Gastrocnemius medialis (tissue), 4 donors: ENCODE data around the gene CKAP2. TPM values are rescaled to one million over a fixed set of nuclear protein-coding genes. Genes with fewer than 3 reads are reported as not detected.

Source experiments
- ATAC-seq, 2 donors: fragments of 150-250 bp; one replicate each; pipeline ENCODE4 v1.9.1; 2016
- DNase-seq, 2 donors: peaks; one replicate each; pipeline ENCODE4 v3.0.0-alpha.2; 2019
- H3K27ac ChIP-seq, 4 donors: fragments of 200-600 bp; sonication (generic); 1 replicate in 1 of 4; 2 replicates in 3 of 4; pipeline ENCODE4 v1.5.1; 2016 to 2018; ENCODE audit warnings: mild to moderate bottlenecking in 2 of 4, moderate library complexity in 1 of 4
- H3K27me3 ChIP-seq, 3 donors: fragments of 200-600 bp; sonication (generic) in 2 of 3; 1 replicate in 1 of 3; 2 replicates in 2 of 3; pipeline versions ENCODE4 v1.5.1 to v1.6.0; 2016 to 2019; ENCODE audit warnings: mild to moderate bottlenecking in 1 of 3, moderate library complexity in 1 of 3
- H3K36me3 ChIP-seq, 2 donors: fragments of 200-600 bp; sonication (generic) in 1 of 2; one replicate each; pipeline ENCODE4 v1.5.1; 2017 to 2018
- H3K4me1 ChIP-seq, 2 donors: fragments of 200-600 bp; sonication (generic) in 1 of 2; one replicate each; pipeline ENCODE4 v1.5.1; 2016 to 2017; ENCODE audit warnings: mild to moderate bottlenecking in 2 of 2
- H3K4me3 ChIP-seq, 4 donors: fragments of 200-600 bp; sonication (generic) in 3 of 4; 1 replicate in 1 of 4; 2 replicates in 3 of 4; pipeline ENCODE4 v1.5.1; 2016 to 2019; ENCODE audit warnings: mild to moderate bottlenecking in 2 of 4
- H3K9me3 ChIP-seq, 3 donors: fragments of 200-600 bp; sonication (generic) in 2 of 3; 1 replicate in 1 of 3; 2 replicates in 2 of 3; pipeline ENCODE4 v1.5.1; 2016 to 2019
- CTCF ChIP-seq, 5 experiments: fragments of 450-650 bp in 3 of 5; fragments of 200-600 bp in 2 of 5; sonication (generic) in 2 of 5; IDR thresholded peaks in 4 of 5; conservative IDR thresholded peaks in 1 of 5; 1 replicate in 4 of 5; 2 replicates in 1 of 5; pipeline ENCODE4 v1.5.1; 2016 to 2019; ENCODE audit warnings: antibody characterized with exemption in 5 of 5, mild to moderate bottlenecking in 3 of 5, moderate library complexity in 3 of 5
- POLR2A ChIP-seq, 2 donors: fragments of 450-650 bp; IDR thresholded peaks; one replicate each; pipeline ENCODE4 v1.6.1; 2017; ENCODE audit warnings: antibody characterized with exemption in 2 of 2, mild to moderate bottlenecking in 2 of 2, moderate library complexity in 2 of 2
- in situ Hi-C, 4 donors: fragments of 200-750 bp; cut with MboI; loops; one replicate each; pipeline versions ENCODE4 v1.15.0 to v1.8.0; 2017; ENCODE audit warnings: low sequenced_read_pairs in 4 of 4
- intact Hi-C: fragments of 100-400 bp; cut with DNase I; formaldehyde crosslinking; loops from one replicate; pipeline ENCODE4 v1.15.1; 2023; ENCODE audit warnings: low total_unique reads
- total RNA-seq, 4 donors: library from RNA; depleted of rRNA; stranded (reverse); fragments of >200 nt; gene quantifications; one replicate each; pipeline versions ENCODE4 v1.1.0 to v1.2.3, GENCODE V29; 2016

The CKAP2 gene
- total RNA-seq, 4 donors from 2014 or later: 3.6 to 5.0 (median 4.9) TPM

- TF ChIP-seq CTCF (IDR thresholded peaks at IDR 0.05 in 4 of 5, conservative IDR thresholded peaks at IDR 0.05 in 1 of 5) (peak in 1 of 5 experiments; percentile 15), POLR2A (IDR thresholded peaks at IDR 0.05) (no peak)
- no peak for DNase-seq
- Histone ChIP-seq H3K9me3 (no peaks in the 10 kb centered on the region), H3K36me3 (no peaks in the 10 kb centered on the region), H3K4me1 (peaks cover 25 to 28% of the 10 kb centered on the region in 2 donors), H3K4me3 (peak overlapping the region in 3 of 4 donors; percentile 26 to 88 (median 69)), H3K27ac (peak overlapping the region; percentile 85 to 97 (median 91)), H3K27me3 (no peaks in the 10 kb centered on the region)
- in situ Hi-C loops (loop anchor here in 2 of 4 donors (10.0 to 25.0 kb wide), 3 partner anchors 212 to 636 kb away; partner anchors contain the start of genes ALG11 (in 2 of the 2), ATP7B (in 2 of the 2), UTP14C (in 2 of the 2) and SUGT1 (in 1 of the 2)), intact Hi-C loops (loop anchor here (1.0 to 10.0 kb wide), 6 partner anchors 202 to 996 kb away; partner anchors contain the start of genes ALG11, ATP7B, DHRS12 and INTS6)
- ATAC-seq: no peak
Measured at GRCh38 chr13:52450793-52451116, 4.5 kb upstream of the CKAP2 start.

- ATAC-seq (no peak), DNase-seq (no peak)
- peaks cover 29 to 30% of the 10 kb centered on the region in 2 donors for H3K4me1 ChIP-seq
- intact Hi-C loops: loop anchor here (5.0 to 10.0 kb wide), 5 partner anchors 201 to 996 kb away; partner anchors contain the start of genes ALG11, ATP7B, DHRS12 and INTS6
- no peaks in the 10 kb centered on the region for H3K36me3 ChIP-seq
- in situ Hi-C loops: loop anchor here in 2 of 4 donors (10.0 to 25.0 kb wide), 3 partner anchors 211 to 636 kb away; partner anchors contain the start of genes ALG11 (in 2 of the 2), ATP7B (in 2 of the 2), UTP14C (in 2 of the 2) and SUGT1 (in 1 of the 2)
- H3K27ac ChIP-seq: peak overlapping the region; percentile 85 to 97 (median 91)
- H3K27me3 ChIP-seq: no peaks in the 10 kb centered on the region
- no peaks in the 10 kb centered on the region for H3K9me3 ChIP-seq
- no peak for TF ChIP-seq POLR2A (IDR thresholded peaks at IDR 0.05)
- no peak for TF ChIP-seq CTCF (IDR thresholded peaks at IDR 0.05 in 4 of 5, conservative IDR thresholded peaks at IDR 0.05 in 1 of 5)
- H3K4me3 ChIP-seq: peak overlapping the region in 1 of 4 donors; percentile 69
Measured at GRCh38 chr13:52451135-52451804, 4.0 kb upstream of the CKAP2 start.

GRCh38 chr13:52452470-52452869, 2.8 kb upstream of the CKAP2 start:
- ATAC-seq (no peak), DNase-seq (no peak)
- Histone ChIP-seq H3K27ac (no peak overlapping the region), H3K4me3 (no peak overlapping the region), H3K36me3 (no peaks in the 10 kb centered on the region), H3K4me1 (peaks cover 27 to 29% of the 10 kb centered on the region in 2 donors), H3K9me3 (no peaks in the 10 kb centered on the region), H3K27me3 (no peaks in the 10 kb centered on the region)
- in situ Hi-C loops (loop anchor here in 2 of 4 donors (10.0 to 25.0 kb wide), 3 partner anchors 210 to 638 kb away; partner anchors contain the start of genes ALG11 (in 2 of the 2), ATP7B (in 2 of the 2), UTP14C (in 2 of the 2) and SUGT1 (in 1 of the 2)), intact Hi-C loops (loop anchor here (5.0 to 10.0 kb wide), 5 partner anchors 200 to 998 kb away; partner anchors contain the start of genes ALG11, ATP7B, DHRS12 and INTS6)
- TF ChIP-seq POLR2A (IDR thresholded peaks at IDR 0.05) (no peak), CTCF (IDR thresholded peaks at IDR 0.05 in 4 of 5, conservative IDR thresholded peaks at IDR 0.05 in 1 of 5) (no peak)

DNA sequence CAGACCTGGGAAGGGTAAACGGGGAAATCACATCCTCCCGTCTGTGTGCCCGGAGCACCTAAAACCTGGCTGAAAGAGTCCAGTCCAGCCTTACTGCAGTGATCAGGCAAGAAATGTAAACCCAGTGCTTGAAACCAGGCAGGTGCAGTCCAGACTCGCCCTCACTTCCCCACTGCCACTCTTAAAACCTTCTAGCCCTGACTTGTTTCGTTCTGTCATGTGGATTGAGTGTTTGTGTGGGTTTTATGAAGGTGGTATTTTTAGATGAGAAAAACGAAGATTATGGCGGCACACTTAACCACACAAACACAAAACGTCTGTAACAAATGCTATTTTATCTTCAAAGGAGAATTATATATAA, 839 bp upstream of the CKAP2 start:
- Histone ChIP-seq H3K9me3 (no peaks in the 10 kb centered on the region), H3K4me1 (peaks cover 9 to 16% of the 10 kb centered on the region in 2 donors), H3K27me3 (no peaks in the 10 kb centered on the region), H3K27ac (peak overlapping the region; percentile 81 to 93 (median 86)), H3K36me3 (no peaks in the 10 kb centered on the region), H3K4me3 (peak overlapping the region; percentile 74 to 84 (median 76))
- intact Hi-C loops: loop anchor here (5.0 to 10.0 kb wide), 5 partner anchors 198 to 1000 kb away; partner anchors contain the start of genes ALG11, ATP7B, DHRS12 and INTS6
- TF ChIP-seq POLR2A (IDR thresholded peaks at IDR 0.05) (no peak), CTCF (IDR thresholded peaks at IDR 0.05 in 4 of 5, conservative IDR thresholded peaks at IDR 0.05 in 1 of 5) (no peak)
- no peak for ATAC-seq
- no peak for DNase-seq
- in situ Hi-C loops: loop anchor here in 2 of 4 donors (10.0 to 25.0 kb wide), 3 partner anchors 208 to 640 kb away; partner anchors contain the start of genes ALG11 (in 2 of the 2), ATP7B (in 2 of the 2), UTP14C (in 2 of the 2) and SUGT1 (in 1 of the 2)
